Measurements from ENCODE around the gene CXCR3.

CXCR3 gene

GRCh38 chrX:71618303-71618721 is at the start of gene CXCR3:
Gene CXCR3, minus strand, starts transcription at chrX:71618511. Its CDS starts 62 bp downstream, at chrX:71618449.
- TF ChIP-seq GATA3 (IDR thresholded peaks at IDR 0.05; ENCODE audit: low read depth, low read length) (no peak), GATA2 (IDR thresholded peaks at IDR 0.05; ENCODE audit: low read depth, low read length) (no peak)

DNA sequence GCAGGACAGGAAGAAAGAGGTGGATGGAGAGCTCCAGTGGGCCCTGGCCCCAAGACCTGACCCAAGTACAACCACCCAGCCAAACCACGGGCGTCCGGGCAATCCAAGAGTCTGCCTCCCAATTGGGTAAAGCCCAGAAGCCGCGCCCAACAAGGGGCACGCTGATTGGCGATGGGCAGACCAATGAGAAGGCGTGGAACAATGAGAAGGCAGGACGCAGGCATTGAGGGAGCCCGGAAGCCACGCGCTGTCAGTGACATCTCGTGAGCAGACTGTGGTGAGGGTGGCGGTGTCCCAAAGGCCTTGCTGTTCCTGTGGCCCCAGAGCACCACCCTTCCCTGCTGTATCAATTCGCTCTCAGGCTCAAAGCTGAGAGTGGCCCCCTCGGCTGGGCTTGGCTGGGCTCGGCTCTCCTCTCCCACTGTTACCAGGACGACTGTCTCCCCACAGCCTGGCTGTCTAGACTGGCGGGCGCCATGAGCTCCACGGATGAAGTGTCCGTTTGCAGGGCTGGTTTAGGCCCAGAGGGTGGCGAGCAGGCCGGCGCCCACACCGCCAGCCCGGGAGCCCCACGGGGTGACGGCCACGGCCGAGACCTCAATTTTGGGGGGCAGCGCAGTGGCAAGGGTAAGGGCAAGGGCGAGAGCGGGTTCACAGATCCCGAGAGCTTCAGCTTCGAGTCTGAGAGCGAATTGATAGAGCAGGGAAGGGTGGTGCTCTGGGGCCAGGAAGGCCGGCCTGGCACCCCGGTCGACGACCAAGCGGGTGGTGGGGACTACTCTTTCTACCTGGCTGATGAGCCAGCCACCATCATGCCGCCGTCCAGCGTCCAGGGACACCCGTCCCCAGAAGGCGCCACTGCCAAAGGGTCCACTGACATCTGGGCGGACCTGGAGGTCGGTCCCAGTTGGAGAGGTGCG is 49.3 kb upstream of the CXCR3 start, which contains the start of gene LOC101059915:
Gene LOC101059915 (plus strand): TSS at position 219 of the 920 bp plus-strand sequence.
- TF ChIP-seq GATA2 (IDR thresholded peaks at IDR 0.05; ENCODE audit: low read depth, low read length): no peak
- no peak for TF ChIP-seq GATA3 (IDR thresholded peaks at IDR 0.05; ENCODE audit: low read depth, low read length)

- TF ChIP-seq GATA3 (IDR thresholded peaks at IDR 0.05; ENCODE audit: low read depth, low read length) (no peak), GATA2 (IDR thresholded peaks at IDR 0.05; ENCODE audit: low read depth, low read length) (no peak)
Measured at GRCh38 chrX:71666240-71667223, 48.2 kb upstream of the CXCR3 start.

DNA sequence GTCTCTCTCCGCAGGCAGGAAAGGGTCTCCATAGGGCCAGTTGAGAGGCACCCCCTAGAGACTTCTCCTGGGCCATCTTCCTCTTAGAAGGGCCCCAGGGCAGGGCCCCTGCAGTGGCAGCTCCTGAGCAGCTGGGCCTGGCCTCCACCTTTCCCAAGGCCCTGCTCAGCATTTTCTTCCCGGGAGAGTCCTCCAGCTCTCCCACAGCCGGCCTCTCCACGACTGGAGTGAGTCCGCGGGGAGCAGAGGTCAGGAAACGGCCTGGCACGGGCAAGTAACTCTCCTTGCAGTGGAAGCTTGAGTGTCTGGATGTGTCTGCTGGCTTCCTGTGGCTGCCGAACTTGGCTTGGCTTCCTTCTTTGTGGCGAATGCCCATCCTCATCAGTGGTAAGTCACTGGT is 47.4 kb upstream of the CXCR3 start:
- TF ChIP-seq GATA2 (IDR thresholded peaks at IDR 0.05; ENCODE audit: low read depth, low read length): no peak
- TF ChIP-seq GATA3 (IDR thresholded peaks at IDR 0.05; ENCODE audit: low read depth, low read length): no peak

DNA sequence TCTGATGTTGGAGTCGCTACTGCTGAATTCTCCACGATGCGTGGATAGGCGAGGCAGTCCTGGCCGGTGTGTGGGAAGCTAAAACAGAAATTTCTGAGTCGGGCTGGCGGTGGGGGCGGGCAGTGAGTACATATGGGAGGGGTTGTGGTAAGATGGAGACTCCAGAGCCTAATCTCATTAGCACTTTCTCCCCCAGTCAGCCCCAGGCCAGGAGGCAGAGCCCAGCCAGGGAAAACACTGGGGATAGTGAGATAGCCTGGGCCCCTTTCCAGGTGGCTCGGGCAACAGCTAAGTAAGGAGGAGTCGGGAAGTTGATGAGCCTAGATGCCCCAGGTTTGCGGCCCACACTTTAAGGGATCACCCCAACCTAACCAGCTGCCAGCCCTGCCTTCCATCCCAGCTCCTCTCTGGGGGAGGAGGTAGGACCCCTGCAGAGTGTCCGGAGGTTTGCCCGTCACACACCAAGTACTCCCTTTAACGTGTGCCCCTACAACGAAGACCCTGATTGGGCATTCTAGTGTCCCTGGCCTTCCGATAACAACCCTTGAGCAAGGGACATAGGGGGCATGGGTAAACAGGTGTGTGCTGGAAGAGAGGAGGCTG is 46.7 kb upstream of the CXCR3 start:
- no peak for TF ChIP-seq GATA2 (IDR thresholded peaks at IDR 0.05; ENCODE audit: low read depth, low read length)
- no peak for TF ChIP-seq GATA3 (IDR thresholded peaks at IDR 0.05; ENCODE audit: low read depth, low read length)

DNA sequence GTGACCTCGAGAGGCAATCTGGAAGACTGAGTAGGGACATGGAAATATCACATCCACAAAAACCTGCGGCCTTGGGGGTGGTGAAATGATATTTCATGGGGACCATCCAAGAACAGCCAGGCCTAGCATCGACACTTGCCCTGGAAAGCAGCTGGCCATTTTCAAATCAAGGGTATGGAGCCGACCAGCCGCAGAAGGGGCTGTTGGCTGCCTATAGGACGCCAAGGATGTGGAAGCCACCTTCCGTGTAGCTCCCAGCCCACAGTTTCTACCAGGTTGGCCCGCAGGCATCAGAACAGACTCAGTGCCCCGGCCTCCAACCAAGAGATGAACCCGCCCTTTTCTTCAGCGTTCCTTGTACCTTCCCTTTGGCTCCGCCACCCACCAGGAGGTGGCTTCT is 43.6 kb upstream of the CXCR3 start:
- no peak for TF ChIP-seq GATA2 (IDR thresholded peaks at IDR 0.05; ENCODE audit: low read depth, low read length)

DNA sequence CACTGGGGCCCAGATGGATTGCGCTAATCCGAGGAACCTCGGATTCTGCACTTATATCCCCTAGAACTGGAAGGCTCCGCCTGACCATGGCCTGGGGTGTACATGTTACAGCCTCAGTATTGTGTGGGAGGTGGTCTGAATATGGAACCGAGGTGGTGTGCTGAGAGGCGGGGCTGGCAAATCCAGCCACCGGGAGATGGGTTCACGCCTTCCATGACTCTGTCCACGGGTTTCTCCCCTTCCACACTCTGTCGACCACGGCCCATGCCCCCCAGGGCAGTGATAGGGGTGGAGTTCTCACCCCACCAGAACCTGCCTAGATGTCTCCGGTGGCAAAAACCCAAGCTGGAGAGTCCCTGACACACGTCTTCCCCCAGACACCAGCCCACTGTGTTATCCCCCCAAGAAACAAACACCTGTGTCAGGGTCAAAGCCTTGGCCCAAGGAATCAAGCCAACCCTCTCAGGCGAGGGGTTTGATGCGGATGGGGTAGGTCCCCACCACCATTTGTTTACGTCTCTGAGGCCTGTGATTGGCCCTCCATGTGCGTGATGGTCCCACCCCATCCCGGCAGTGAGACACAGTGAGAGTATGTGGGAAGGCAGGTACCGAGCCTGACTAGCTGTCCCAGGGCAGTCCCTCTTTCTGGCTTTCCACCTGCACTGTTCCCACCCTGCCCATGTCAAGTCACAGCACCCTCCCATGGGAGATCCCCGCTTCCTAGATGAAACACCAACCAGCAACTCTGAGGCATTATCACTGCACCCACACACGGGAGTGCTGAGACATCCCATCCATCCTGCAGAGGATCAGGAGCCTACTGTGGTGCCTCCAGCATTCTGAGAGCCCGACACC is 42.5 kb upstream of the CXCR3 start:
- TF ChIP-seq GATA2 (IDR thresholded peaks at IDR 0.05; ENCODE audit: low read depth, low read length) (no peak), GATA3 (IDR thresholded peaks at IDR 0.05; ENCODE audit: low read depth, low read length) (no peak)

DNA sequence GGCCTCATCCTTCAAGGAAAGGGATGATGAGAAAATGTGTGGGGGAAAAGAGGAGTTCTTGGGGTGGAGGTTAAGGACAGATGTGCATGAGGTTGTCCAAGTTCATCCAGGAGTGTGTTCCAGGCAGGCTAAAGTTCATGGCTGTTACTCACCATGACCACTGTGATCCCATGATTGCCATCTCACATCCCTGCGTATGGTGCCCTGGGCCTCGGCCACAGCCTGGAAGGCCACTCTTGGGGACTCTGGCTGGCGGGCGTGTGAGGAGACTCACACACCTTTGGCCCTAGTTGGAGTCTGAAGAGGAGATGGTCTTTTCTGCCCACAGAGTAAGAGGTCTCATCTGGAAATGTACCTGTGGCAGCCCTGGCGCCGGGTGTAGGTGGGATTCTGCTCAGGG is 41.6 kb upstream of the CXCR3 start:
- no peak for TF ChIP-seq GATA2 (IDR thresholded peaks at IDR 0.05; ENCODE audit: low read depth, low read length)
- TF ChIP-seq GATA3 (IDR thresholded peaks at IDR 0.05; ENCODE audit: low read depth, low read length): no peak

GRCh38 chrX:71659342-71659741 is 41.0 kb upstream of the CXCR3 start:
- no peak for TF ChIP-seq GATA3 (IDR thresholded peaks at IDR 0.05; ENCODE audit: low read depth, low read length)
- TF ChIP-seq GATA2 (IDR thresholded peaks at IDR 0.05; ENCODE audit: low read depth, low read length): no peak

- no peak for TF ChIP-seq GATA3 (IDR thresholded peaks at IDR 0.05; ENCODE audit: low read depth, low read length)
Measured at GRCh38 chrX:71657267-71657666, 39.0 kb upstream of the CXCR3 start.

GRCh38 chrX:71653344-71653743 is 35.0 kb upstream of the CXCR3 start:
- TF ChIP-seq GATA3 (IDR thresholded peaks at IDR 0.05; ENCODE audit: low read depth, low read length): no peak
- TF ChIP-seq GATA2 (IDR thresholded peaks at IDR 0.05; ENCODE audit: low read depth, low read length): no peak

DNA sequence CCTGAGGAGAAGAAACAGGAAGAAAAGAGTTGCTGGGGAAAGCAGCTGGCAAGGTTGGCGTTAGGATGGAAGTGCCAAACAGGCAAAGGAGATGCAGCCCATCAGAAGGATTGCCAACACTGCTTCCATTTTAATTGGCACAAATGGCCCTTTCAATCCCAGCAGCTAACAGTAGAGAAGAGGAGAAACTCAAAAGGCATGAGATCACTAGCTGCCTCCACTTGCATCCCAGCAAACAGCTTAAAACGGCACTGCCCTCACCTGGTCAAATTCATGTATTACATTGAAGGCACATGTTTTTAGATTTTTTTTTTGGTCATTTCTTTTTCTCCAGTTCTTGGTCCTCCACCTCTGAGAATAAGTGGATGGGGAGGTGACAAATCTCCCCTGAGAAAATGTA is 34.1 kb upstream of the CXCR3 start:
- no peak for TF ChIP-seq GATA3 (IDR thresholded peaks at IDR 0.05; ENCODE audit: low read depth, low read length)
- TF ChIP-seq GATA2 (IDR thresholded peaks at IDR 0.05; ENCODE audit: low read depth, low read length): no peak

DNA sequence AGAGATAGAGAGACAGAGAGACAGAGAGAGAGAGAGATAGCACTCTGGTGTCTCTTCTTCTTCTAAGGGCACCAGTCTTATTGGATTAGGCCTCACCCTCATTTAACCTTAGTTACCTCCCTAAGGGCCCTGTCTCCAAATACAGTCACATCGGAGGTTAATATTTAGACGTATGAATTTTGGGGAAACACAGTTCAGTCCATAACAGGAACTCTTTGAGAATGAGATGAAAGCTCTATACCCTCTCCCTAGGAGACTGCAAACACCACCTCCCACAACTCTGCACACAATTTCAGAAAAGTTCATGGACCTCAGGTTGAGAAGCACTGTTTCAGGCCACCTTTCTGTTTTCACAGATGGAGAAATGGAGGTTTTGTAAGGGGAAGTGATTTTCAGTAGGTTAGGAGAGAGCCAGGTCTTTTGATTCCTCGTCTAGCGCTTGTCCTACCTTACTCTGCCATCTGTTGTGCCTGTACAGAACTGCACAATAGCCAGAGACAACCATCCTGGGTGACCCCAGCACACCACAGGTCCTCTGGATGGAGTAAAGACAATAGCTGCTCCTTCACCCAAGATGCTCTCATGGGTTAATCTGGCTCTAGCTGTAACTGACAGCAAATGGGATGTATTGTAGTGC is 32.1 kb upstream of the CXCR3 start:
- TF ChIP-seq GATA2 (IDR thresholded peaks at IDR 0.05; ENCODE audit: low read depth, low read length): no peak
- no peak for TF ChIP-seq GATA3 (IDR thresholded peaks at IDR 0.05; ENCODE audit: low read depth, low read length)

Data from SH-SY5Y (cell line).